HG02642 (cell line): ENCODE data around the gene ASCL2.

ENCODE experiments used
- ATAC-seq: cut with Tn5 transposase; IDR thresholded peaks from one replicate; pipeline ENCODE4 v1.9.1; 2021; ENCODE audit warnings: mild to moderate bottlenecking; ENCODE audit not compliant: unreplicated experiment, poor library complexity

Gene ASCL2

DNA sequence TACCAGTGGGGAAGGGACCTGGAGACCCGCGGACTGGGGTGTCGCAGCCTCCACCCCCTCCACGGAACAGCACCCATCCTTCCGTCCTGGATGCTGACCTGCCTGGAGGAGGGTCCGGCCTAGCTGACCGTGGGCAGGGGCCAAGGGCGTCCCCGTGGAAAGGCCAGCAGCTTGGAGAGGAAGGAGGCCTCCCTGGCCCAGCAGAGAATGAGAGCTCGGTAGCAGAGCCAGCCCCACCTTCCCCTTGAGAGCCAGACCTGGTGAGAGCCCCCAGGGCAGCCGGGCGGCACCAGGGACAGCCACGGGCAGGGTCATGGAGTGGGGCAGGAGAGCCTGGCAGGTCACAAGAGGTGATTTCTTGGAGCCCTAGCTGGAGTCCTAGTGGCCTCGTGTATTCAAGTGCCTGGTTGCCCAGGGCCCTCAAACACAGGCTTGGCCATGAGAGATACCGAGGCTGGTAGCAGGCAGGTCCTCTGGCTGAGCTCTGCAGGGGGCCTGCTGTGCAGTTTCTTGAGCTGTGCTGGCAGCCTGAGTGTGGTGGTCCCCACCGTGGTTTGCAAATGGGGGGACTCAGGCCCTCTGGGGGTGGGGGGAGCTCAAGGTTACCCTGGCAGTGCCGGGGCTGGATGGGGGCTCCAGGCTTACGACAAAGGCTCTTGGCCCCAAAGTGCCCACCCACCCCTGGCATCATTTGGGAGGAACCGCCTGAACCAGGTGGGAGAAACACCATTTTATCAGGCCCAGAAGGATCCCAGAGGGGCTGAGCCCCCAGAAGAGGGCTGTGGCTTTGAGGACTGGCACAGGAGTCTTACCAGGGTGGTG is 39.1 kb upstream of the ASCL2 start:
- ATAC-seq = no peak

DNA sequence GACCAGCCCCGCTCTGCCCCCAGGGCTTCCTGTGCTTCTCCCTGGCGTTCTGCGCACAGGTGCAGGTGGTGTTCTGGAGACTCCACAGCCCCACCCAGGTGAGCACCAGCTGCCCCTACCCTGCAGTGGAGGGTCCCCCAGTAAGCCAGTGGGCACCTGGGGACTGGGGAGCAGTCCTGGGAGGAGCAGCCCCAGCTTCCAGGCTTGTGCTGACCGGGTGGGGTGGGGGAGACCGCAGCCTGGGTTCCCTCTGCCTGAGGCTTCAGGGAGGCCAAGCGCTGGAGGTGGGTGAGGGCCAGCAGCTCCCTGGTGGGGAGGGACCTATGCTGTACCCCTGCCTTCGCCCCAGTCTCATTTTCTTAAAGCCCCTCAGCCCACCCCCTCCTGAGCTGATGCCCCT is 38.3 kb upstream of the ASCL2 start:
- no peak for ATAC-seq

DNA sequence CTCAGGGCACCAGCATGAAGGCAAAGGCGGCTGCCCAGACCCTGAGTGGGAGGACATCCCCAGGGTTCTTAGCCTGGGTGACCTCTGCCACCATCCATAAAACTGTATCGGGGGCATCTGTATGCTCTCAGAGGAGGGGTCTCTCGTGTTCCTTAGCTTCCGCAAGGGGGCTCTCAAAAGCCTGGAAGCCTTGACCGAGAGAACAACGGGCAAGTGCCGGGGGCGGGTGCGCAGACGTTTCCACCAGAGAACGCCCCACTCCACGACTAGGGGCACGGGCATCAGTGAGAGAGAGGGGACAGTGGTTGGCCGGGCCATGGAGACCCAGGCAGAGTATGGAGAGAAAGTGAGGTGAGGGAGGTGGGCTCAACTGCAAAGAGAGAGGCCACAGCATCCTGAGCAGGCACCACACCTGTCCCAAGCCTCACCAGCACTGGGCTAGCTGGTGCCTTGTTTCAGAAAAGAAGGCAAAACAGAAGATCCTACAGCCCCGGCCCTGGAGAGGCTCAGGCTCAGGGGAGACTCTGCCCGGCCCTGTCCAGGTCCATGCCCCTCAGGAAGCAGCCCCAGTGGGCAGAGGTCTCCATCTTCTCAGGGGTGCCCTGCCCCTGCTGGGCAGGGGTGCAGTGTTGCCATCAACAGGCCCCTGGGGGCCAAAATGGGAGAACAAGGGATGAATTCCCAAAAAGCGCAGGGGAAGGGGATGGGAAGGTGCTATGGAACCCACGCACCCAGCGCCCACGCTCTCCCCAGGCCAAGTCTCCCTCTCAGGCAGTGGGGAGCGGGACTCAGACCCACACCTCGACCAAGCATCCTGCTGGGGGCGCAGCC is 37.3 kb upstream of the ASCL2 start:
- no peak for ATAC-seq

DNA sequence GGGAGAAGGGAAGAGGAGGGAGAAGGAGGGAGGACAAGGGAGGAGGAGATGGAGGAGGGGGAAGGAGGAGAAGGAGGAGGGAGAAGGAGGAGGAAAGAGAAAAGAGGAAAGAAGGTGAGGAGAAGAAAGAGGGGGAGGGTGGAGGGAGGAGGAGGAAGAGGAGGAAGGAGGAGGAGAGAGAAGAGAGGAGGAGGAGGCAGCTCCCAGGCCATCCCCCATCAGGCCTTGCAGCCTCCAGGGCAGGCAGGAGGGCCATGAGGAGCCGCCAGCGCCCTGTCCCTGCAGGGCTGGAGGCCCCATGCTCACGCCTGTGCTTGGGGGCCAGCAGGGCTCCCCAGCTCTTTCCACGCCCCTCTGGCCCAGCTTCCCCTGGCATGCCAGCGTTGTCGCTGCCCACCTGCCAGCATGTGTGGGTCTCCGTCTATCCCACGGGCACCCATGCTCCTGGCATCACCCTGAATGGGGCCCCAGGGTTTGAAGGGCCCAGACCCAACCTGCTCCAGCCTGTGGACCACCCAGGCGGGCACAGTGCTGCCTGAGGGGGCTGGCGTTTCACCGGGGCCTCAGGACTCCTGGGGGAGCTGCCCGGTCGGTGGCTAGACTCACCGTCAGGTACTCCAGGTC is 36.6 kb upstream of the ASCL2 start:
- no peak for ATAC-seq

DNA sequence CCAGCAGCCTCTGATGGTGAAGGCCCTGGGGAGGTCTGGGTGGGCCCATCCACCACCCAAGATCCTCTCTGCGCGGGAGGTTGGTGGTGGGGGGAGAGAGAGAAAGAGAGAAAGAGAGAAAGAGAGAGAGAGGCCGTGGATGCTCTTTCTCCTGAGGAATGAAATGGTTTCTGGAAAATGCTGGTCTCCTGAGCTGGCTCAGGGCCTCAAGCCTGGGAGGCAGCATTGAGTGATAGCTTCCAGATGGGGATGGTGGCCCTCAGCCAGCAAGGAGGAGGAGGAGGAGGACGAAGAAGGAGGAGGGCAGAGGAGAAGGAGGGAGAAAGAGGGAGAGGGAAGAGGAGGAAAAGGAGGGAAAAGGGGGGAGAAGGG is 36.0 kb upstream of the ASCL2 start:
- ATAC-seq = no peak

DNA sequence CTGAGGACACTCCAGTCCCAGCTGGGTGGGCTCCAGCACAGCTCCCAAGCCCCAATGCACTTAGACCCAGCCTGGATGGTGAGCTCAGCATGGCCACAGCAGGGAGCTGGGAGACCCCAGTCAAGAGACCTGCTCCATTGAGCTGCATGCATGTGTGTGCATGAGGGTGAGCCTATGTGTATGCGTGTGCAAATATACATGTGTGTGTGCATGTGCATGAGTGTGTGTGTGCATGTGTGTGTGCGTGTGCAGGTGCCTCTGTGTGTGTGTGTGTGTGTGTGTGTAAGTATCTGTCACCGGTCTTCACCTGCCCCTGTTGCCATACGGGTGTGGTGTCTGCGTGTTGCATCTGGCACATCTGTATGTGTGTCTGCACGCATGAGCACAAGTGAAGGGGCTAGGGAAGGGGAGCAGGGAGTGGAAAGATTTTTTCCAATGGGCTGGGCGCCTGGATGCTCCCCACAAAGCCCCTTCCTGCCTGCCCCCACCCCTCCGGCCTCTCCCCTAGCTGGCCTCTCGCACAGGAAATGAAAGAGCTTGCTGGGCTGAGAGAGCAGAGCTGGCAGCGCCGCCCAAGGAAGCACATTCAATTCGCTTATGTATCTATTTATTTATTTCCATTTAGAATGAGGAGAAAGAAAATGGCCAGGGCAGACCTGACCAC is 35.5 kb upstream of the ASCL2 start:
- no peak for ATAC-seq

DNA sequence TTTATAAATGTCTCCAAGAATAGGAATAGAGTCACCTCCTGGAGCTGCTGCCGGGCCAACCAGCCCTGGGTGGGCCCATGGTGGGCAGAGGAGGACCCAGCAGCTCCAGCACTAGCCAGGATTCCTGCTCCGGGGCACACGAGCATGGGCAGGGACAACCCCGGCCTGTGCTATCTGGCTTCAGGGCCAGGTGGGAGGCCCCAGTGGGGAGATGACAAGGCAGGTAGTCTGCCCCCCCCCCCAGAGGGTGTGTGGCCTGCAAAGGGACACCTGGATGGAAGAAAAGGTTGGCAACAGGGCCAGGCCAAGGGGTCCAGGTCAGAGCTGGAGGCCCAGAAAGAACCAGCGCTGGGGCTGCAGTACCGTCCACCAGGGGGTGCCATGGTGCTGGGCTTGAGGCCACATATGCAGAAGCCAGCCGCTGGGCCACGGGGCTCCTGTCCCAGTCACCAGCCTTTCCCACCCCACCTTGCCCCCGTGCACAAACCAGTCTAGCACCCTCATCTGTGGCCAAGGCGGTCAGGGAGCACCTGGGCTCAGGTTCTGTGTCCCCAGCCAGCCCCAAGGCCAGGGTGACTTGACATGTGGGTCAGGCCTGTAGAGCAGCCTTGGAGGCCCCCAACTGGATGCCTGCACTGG is 34.9 kb upstream of the ASCL2 start:
- ATAC-seq = peak; percentile 57

DNA sequence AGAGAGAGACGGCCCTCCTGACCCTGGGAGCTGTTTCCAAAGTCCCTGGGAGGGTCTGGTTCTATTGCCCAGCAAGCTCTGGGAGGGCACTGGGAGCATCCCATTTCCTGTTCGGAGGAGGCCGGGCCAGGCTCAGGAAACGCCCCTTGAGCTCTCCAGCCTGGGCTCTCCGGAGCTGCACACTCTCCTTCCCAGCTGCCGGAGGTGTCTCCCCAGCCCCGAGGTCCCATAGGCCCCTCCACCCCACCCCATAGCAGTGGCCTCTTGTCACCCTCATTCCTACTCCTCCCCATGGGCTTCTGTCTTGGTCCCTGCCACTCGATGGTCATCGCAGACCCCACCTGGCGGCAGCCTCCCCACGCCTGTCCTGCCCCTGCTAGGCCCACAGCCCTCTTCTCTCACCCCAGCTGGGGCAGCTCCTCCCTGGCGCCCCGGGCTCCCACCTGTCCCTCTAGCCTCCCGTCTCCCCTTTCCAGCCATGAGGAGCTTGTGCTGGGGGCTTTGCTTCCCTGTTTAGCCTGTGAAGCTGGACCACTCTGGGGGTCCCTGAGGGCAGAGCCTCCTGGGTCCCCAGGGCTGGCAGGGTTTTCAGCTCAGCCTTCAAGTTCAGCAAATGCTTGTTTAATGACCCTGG is 34.2 kb upstream of the ASCL2 start:
- no peak for ATAC-seq

DNA sequence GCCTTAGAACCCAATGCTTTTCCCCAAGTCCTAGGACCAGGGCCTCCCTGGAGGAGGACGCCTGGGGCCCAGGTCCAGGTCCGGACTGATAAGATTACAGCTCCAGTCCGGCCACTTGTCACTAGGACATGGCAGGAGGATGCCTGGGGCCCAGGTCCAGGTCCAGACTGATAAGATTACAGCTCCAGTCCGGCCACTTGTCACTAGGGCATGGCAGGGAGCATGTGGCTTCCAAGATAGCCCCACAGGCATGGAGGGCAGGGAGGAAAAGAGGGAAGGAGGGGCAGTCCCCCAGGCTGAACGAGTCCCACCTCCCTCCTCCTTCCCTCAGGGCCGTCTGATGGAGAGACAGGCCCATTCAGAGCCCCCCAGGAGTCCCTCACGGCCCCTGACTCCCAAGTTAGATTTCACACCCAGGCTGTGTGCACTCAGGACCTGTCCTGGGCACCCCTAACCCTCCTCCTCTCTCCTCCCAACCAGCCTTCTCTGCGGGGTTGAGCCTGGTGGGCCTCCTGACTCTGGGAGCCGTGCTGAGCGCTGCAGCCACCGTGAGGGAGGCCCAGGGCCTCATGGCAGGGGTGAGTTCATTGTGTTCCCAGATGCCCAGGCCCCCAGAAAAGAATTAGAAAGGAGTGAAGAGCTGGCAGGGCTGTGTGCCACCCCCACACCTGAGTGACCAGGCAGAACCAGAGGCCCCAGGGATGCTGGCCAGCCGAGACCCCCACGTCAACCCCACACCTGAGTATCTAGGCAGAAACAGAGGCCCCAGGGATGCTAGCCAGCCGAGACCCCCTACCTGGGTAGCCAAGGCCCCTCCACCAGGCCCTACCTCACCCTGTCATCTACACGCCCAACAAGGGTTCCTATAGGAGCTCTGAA is 33.5 kb upstream of the ASCL2 start:
- ATAC-seq = no peak

DNA sequence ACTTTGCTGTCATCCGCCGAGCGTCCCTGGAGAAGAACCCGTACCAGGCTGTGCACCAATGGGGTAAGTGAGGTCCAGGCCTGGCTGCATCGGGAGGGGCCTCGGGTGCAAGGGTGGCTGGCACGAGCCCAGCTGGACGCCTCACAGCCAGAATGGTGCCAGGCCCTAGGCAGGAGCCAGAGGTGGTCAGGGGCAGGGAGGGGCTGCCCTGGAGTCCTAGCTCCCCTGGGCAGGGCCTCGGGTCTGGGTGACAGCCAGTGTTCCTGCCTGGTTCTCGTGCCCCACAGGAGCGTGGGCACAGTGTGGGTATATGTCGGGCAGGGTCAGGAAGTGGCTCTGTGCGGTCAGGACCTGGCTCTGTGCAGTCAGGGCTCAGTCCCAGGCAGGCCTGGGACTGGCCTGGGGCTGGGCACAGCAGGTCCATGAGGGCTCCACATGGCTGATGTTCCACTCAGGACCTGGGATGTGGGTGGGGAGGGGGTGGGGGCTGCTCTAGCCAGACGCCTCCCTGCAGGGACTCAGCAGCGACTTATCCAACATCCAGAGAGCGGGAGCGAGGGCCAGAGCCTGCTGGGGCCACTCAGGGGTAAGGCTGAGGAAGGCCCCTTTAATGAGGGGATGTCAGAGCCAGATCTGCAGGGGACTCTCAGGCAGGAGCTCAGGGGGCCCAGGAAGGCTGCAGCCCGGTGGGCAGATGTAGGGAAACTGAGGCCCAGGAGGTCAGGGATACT is 32.7 kb upstream of the ASCL2 start:
- ATAC-seq = no peak

DNA sequence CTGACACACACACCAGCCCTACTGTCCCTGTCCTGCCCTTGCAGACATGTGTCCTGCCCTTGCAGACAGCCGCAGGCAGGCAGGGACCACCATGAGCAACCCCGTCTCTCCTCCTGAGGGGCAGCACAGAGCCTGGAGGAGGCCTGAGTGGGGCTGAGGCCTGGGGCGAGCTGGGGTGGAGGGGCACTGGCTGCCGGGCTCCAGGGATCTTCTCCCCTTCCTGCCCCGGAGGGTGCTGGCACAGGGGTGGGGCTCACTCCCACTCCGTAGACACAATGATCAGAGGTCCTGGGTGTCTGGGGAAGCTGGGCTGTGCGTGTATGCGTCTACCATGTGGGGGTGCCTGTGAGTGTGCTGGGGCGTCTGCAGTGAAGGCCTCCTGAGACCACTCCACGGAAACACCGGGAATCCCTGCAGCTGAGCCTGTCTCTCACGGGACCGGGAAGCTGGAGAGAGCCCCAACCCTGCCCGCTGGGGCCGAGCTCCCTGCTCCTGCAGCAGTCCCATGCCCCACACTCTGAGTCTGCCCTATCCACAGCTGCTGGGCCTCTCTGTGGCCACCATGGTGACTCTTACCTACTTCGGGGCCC is 32.0 kb upstream of the ASCL2 start:
- ATAC-seq = no peak

DNA sequence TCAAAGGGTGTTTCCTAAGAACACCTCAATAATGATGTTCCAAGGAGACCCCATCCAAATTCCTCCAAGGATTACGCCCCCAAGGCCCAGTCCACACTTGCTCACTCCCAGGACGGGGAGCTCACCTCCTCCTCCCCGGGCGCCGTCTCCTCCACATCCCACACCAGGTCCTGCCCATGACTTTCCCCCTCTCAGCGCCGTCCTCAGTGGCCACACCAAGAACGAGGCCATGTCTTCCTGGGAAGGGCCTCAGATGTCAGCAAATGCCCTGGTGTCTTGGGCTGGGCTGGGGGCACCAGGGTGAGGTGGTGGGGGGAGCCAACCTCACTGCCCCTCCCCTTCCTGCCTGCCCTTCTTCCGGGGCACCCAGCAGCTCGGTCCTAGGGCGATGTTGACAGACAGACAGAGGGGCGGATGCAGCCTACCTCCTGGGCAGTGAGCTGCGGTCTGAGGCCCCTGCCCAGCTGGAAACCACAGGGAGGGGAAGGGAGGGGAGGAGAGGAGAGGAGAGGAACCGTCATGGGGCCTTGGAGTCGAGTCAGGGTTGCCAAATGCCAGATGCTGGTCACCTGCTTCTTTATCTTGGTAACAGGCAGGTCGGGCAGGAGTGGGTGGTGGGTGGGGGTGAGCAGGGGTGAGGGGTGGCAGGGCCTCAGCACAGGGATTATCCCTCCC is 31.4 kb upstream of the ASCL2 start, which contains the start of the genes C11orf21 and TSPAN32:
TSS of gene C11orf21 (minus strand) at position 288 of the 675 bp plus-strand sequence. CDS start at position 178, 110 bp downstream.
TSS of gene TSPAN32 (plus strand) at position 383 of the 675 bp plus-strand sequence. CDS start at position 520, 137 bp downstream.
- ATAC-seq = no peak

DNA sequence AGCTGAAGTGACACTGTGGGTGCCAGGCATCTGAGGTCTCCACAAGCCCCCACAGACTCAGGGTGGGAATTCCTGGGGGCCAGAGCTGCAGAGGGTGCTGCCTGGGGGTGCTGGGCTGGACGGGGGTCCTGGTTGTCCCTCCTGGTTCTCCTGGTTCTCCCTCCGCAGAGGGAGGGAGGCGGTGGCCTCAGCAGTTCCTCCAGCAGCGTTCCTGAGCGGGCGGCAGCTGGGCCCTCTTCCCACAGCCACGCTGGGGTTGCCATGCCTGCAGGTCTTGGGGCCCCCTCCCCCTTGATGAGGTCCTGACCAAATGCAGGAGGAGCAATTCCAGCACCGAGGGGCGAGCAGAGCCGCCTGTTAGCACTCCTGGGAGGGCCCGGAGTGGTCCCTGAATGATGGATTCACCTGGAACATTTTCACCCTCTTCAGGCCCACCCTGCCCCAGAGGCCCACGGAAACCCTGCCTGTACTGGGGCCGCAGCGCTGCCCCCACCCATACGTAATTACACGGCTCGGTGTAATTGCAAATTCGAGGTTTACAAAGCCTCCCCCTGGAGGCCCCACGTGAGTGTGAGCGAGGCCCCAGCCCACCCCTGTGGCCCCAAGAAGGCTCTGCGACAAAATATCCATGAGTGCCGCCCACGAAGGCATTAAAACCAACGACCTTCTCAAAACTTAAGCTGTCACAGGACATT is 30.7 kb upstream of the ASCL2 start:
- no peak for ATAC-seq

DNA sequence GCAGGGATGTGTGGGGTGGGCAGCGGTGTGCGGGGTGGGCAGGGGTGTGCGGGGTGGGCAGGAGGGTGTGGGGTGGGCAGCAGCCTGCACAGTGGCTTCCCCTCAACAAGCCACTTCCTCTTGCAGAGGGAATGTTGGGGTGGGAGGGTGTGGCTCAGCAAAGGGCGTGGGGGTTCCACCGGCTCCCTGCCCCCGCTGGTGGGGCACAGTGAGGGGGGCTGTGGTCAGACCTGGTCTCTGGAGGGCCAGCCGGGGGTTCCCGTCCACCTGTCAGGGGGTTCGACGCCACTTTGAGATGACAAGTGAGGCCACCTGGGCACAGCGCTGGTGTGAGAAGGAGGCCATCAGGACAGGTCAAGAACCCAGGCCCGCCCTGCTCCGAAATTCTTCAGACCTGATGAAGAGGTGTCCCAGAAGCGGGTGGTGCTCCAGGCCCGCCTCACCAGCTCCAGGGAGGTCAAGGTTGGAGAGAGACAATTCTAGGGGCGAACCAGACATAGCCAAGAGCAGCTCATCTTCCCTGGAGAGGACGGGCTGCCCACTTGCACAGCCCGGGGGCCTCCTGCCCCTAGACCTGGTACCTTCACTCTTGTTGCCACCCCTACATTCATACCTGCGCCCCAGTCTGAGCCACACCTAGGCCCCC is 30.0 kb upstream of the ASCL2 start:
- no peak for ATAC-seq

DNA sequence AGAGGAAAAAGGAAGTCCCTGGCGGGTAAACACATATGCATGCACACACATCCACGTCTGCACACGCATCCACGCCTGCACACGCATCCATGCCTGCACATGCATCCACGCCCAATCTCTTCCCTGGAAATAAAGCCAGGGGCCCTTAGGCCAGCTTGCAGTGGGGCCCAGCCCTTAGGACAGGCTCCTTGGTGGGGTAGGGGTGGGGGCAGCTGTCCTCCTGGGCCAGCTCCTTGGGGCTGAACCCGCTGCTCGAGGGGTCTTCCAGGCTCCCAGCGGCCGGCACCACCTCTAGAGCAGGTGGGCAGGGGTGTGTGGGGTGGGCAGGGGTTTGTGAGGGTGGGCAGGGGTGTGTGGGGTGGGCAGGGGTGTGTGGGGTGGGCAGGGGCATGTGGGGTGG is 29.4 kb upstream of the ASCL2 start:
- no peak for ATAC-seq
